Left cardiac atrium (tissue), 4 donors: ENCODE results near the gene SPATA6L. TPM values are rescaled to one million over a fixed set of nuclear protein-coding genes. Genes with fewer than 3 reads are reported as not detected.
"Not testable (repeated sequence)": the region's sequence is repeated elsewhere in the genome, so short reads cannot be mapped to it uniquely, and the experiment has no call there.

Experiments used
- ATAC-seq, 2 donors: fragments of 200-7000 bp; cut with Tn5 transposase; one replicate each; pipeline ENCODE4 v1.9.1; 2020; ENCODE audit warnings: mild to moderate bottlenecking in 2 of 2, moderate library complexity in 2 of 2
- DNase-seq: peaks from one replicate; pipeline ENCODE4 v3.0.0-alpha.2; 2020
- intact Hi-C, 2 donors: fragments of 100-400 bp; cut with DNase I; formaldehyde crosslinking; loops; one replicate each; pipeline versions ENCODE4 v1.14.1 to v1.15.1; 2022 to 2023
- total RNA-seq, 2 donors: library from RNA; stranded (reverse); fragmentation: NEBNext Ultra II Directional; extraction: Animal tissue kit (Norgen Biotek cat#: 25700); gene quantifications; one replicate each; pipeline ENCODE4 v1.2.1, GENCODE V29; 2021
- donor health status: DM: no; HTN: yes; CAD: no.
- donor health status: DM: no; HTN: yes; CAD: no; lungs with severe emphysema.
- donor health status: DM: yes; HTN: yes; CAD: no.
- donor health status: Dilated cardiomyopathy.

The SPATA6L gene
- total RNA-seq, 2 donors from 2014 or later = 0.56 to 1.3 TPM

DNA sequence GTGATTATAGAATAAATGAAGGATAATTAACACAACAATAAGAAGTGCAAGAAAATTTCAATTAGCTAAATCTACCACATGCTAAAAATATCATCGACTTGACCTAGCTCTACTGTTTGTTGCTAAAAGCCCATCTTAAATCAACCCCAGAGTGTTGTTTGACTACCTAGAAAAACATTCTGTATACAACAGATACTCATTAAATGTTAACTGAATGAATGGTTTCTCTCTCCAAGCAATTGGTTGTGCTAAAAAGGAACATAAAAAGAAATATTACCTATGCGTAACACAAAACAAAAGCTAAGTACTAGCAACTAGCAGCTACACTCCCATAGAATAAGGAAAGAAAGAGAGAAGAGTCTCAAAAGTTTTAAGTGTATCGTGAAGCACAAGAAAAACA, 9.7 kb downstream of the SPATA6L start:
- ATAC-seq = no peak
- no peak for DNase-seq
- intact Hi-C loops = no loop called here

GRCh38 chr9:4656196-4656595, 10.1 kb downstream of the SPATA6L start:
- DNase-seq, intact Hi-C loops, ATAC-seq: not testable (repeated sequence)

DNA sequence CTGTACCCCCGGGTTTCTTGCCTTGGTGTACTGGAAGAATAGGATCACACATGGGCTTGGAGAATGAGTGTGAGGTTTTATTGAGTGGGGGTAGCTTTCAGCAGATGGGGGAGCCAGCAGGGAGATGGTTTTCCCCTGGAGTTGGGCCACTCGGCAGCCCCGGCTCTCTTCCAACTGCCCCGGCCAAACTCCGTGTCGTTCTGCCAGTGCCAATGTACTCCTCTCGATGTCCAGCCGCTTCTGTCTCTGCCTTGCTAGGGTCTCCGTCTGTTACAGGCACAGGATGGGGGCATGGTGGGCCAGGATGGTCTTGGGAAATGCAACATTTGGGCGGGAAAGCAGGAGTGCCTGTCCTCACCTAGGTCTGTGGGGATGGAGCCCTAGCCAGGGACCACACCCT, 11.7 kb downstream of the SPATA6L start:
- DNase-seq (no peak), ATAC-seq (no peak)
- intact Hi-C loops = no loop called here

GRCh38 chr9:4654084-4654483, 12.2 kb downstream of the SPATA6L start:
- DNase-seq = no peak
- intact Hi-C loops = no loop called here
- ATAC-seq = no peak

DNA sequence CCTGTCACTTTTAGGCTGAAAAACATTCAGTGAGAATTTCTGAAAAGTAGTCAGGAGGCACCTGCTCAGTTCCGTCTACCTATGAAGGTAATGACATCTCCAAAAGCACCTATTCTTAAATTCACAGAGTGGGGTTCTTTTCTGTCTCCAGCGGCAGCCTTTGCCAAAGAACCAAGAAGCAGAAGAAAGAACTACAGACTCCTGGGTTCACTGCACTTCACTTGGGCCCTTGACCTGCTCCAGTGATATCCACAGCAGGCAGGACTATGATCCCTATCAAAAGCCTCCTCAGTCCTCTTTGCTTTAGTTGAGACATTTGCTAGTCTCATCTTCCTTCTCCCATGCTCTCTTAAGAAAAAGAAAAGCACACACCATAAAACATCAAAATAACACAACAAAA, 23.9 kb downstream of the SPATA6L start:
- intact Hi-C loops = loop anchor here in 1 of 2 donors (5.0 kb wide), 1 partner anchor 260 kb away; no protein-coding TSS in a partner anchor
- DNase-seq = no peak

DNA sequence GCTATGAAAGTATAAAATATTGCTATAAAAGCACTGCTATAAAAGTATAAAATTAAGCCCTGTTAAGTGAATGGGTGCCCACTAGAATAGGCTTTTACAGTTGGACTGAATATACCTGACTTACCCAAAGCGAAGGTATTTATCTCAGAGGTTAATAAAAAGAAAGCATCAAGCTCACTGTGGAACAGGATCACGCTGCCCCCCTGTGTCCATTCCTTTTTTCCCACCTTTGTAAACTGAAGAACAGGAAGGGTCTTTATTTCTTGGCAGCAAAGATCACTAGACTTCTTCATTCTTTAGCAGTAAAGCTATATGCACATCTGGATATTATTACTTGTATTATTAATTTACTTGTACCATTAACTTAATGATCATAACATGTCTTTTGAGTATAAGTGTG, 26.3 kb downstream of the SPATA6L start:
- intact Hi-C loops = loop anchor here in 1 of 2 donors (5.0 kb wide), 1 partner anchor 258 kb away; no protein-coding TSS in a partner anchor
- DNase-seq = no peak
- ATAC-seq = no peak

More for the DNA sequence above, 23.9 kb downstream of the SPATA6L start:
- ATAC-seq = no peak

DNA sequence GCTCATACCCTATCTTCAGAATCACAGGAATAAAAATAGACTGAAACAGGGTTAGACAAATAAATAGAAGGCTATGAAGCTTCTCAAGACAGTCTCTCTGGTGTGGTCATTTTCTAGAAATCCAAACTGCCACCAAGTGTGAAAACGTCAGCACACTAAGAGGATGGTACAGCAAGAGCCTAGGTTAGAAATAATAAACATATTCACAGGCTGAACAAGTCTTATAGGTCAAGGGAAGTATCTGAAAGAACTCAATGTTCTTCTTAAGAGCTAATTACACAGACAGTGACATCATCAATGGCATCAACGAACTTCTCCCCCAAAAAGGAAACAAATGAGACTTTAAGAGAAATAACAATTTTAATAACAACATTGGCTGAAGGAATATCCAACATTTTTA, 26.9 kb downstream of the SPATA6L start:
- ATAC-seq (no peak), DNase-seq (no peak)
- intact Hi-C loops = loop anchor here in 1 of 2 donors (2.0 kb wide), 1 partner anchor 257 kb away; no protein-coding TSS in a partner anchor

- ATAC-seq (no peak), DNase-seq (no peak)
- intact Hi-C loops = loop anchor here in 1 of 2 donors (2.0 kb wide), 1 partner anchor 256 kb away; no protein-coding TSS in a partner anchor
Observed at GRCh38 chr9:4638968-4639367, 27.3 kb downstream of the SPATA6L start.

- ATAC-seq (no peak), DNase-seq (no peak)
- intact Hi-C loops = no loop called here
Observed at GRCh38 chr9:4630836-4631235, 35.4 kb downstream of the SPATA6L start.

DNA sequence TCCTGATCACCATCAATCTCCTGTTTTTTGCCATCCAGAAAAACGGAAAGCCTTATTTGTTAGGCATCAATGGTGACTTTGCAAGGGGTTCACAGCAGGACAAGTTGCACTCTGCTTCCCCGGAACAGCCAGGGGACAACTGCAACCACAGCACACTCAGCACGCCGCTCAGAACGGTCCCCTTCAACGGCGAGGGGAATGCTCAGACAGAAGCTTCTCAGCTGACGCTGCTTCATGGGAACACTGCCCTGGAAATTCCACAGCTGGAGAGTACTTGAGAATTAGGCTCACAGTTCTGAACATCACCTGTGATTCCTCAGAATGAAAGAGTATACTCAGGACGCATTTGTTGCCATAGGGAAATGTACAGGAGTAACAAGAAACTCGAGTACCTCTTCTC, 44.3 kb downstream of the SPATA6L start:
- ATAC-seq = no peak
- DNase-seq = no peak
- intact Hi-C loops = no loop called here

DNA sequence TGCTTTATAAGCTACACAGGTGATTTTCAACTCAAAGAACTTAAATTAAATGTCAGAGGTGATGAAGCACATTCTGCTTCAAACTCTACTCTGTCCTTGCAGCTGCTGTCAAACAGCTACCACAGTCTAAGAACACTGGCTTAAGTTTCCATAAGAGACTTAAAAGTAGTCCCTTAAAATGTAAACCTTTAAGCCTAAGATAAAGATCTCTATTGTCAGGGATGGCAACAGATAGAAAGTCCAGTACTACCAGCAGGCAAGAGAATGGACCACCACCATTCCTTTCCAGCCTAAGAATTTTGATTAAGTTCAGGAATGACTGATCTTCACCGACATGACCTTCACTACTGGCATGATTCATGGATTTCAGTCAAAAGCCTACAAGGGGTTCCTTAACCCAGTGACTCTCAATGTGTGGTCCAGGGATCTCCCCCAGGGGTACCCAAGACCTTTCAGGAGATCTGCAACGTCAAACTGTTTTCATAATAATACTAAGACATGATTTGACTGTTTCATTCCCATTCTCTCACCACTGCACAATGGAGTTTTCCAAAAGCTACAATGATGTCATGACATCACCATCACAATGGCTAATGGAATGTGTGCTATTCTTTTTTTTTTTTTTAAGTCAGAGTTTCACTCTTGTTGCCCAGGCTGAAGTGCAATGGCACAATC, 45.3 kb downstream of the SPATA6L start:
- intact Hi-C loops = no loop called here
- DNase-seq = no peak
- no peak for ATAC-seq

DNA sequence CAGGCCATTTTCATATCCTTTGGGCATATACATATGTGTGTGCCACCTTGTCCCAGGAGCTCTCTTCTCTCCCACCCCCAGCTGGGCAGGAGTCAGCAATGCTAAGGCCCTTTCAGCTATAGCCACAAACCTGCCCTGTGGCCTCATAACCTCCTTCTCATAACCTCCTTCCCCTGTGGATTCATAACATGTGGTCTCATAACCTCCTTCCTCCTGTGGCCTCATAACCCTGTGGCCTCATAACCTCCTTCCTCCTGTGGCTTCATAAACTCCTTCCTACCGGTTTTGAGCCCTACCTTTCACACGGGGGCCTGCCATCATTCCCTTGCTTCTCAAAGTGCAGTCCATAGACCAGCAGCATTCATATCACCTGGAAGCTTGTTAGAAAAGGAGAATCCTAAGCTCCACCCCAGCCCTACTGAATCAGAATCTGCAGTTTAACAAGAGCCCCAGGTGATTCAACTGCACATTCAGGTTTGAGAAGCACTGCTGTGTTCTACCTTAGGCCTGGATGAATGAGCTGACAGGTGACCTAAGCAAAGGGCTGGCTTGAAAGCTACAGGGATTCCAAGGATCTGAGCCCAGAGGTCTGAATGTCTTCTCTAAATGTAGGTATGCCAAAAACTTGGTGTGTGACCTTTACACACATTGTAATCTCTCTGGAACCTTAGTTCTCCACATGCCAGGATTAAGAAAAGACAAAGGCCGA, 46.1 kb downstream of the SPATA6L start:
- intact Hi-C loops = no loop called here
- DNase-seq (no peak), ATAC-seq (no peak)

- no peak for ATAC-seq
- intact Hi-C loops = no loop called here
Observed at GRCh38 chr9:4618700-4619099, 47.6 kb downstream of the SPATA6L start.

DNA sequence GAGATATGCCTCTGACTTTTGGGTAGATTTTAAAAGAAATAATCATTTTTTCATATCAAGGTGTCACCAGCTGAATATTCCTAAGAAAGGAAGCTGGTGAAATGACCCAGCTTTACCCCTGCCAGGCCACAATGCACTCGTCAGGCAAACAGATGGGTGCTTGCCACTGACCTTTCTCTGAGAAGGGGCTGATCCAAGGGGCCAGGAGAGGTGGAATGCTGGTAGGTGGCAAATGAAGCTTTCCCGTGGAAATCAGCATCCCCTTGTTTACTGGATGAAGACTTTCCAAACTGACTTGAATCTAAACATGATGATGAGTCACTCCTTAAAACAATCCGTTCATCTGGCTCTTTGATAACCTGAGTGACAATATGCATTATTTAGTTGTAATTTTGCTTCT, 48.5 kb downstream of the SPATA6L start:
- intact Hi-C loops = no loop called here
- ATAC-seq = no peak
- DNase-seq = no peak

More at GRCh38 chr9:4618700-4619099, 47.6 kb downstream of the SPATA6L start:
- no peak for DNase-seq

GRCh38 chr9:4615778-4616177, 50.5 kb downstream of the SPATA6L start:
- intact Hi-C loops = no loop called here
- DNase-seq (no peak), ATAC-seq (no peak)

GRCh38 chr9:4615251-4615650, 51.0 kb downstream of the SPATA6L start:
- intact Hi-C loops = no loop called here
- ATAC-seq (no peak), DNase-seq (peak; percentile 28)

DNA sequence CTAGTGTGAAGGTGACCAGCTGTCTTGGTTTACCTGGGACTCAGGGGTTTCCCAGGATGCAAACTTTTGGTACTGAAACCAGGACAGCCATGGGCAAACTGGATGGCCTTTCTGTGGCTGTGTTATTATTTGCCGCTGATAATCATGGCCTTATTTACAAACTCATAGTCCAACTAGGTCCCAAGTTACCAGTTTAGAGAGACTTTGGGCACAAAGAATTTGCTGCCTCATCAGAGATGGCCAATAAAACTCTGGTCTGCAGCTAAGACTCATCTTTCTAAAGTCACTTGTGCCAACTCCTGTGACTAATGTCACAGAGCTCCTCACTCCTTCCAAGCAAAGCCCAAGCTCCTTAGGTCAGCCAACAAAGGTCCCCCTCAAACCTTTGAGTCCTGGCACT, 51.7 kb downstream of the SPATA6L start:
- no peak for ATAC-seq
- intact Hi-C loops = no loop called here
- no peak for DNase-seq

DNA sequence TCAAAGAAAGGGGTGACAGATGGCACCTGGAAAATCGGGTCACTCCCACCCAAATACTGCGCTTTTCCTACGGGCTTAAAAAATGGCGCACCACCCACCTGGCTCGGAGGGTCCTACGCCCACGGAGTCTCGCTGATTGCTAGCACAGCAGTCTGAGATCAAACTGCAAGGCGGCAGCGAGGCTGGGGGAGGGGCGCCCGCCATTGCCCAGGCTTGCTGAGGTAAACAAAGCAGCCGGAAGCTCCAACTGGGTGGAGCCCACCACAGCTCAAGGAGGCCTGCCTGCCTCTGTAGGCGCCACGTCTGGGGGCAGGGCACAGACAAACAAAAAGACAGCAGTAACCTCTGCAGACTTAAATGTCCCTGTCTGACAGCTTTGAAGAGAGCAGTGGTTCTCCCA, 60.2 kb downstream of the SPATA6L start:
- intact Hi-C loops, ATAC-seq, DNase-seq: not testable (repeated sequence)

DNA sequence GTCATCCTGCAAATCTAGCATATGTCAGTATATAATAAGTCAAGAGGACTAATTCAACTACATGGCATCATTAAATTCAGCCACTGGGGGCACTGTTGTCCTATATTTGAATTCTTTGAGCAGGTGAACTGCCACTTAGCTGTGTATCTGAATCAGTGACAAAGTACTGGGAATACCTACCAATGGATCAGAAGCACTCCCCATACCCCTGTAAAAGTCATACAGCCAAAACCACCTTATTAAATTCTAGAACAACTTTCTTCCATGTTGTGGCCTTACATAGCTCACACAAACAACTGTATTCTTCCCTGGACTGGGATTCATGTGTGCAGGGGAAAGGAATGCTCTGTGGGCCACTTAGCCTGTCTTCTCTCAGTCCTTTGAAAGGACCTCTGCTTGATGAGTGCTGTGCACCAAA, 61.6 kb downstream of the SPATA6L start:
- intact Hi-C loops = no loop called here
- peak; percentile 43 for DNase-seq
- peak; percentile 67 to 80 for ATAC-seq

DNA sequence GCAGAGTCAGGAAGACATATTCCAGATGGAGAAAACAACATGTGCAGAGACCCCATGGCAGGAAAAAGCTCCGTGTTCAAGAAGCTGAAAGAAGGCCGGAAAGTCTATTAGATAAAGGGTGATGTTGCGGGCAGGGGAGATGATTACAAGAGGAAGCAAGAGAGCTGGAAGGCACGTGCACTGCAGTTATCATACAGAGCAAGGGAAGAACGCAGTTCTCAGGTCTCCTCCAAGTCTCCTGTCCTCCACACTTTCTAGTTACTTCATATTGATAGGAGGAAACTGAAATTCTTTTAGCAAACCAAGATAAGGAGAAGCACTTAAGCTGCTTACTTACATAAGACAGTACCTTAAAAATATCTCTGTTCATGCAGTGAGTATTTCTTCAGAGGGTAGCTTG, 62.5 kb downstream of the SPATA6L start:
- ATAC-seq = no peak
- intact Hi-C loops = no loop called here
- DNase-seq = no peak

GRCh38 chr9:4600368-4600767, 65.9 kb downstream of the SPATA6L start:
- ATAC-seq = no peak
- no peak for DNase-seq
- intact Hi-C loops = no loop called here
